HTR-8/SVneo (cell line): Measurements from ENCODE around the gene SSH3.

ENCODE experiments used
- DNase-seq: peaks from one replicate; pipeline ENCODE4 v3.0.0; 2011; ENCODE audit warnings: low spot score, mixed read lengths; ENCODE audit not compliant: insufficient read length
- FAIRE-seq: peaks from 2 replicates; lab custom pipeline; 2011; peaks lifted over from hg19 to GRCh38; lab: Jason Lieb, UNC

SSH3 gene

GRCh38 chr11:67267188-67268080, 35.9 kb upstream of the SSH3 start:
- FAIRE-seq (peak; percentile 55), DNase-seq (no peak)

GRCh38 chr11:67268081-67268961, 35.0 kb upstream of the SSH3 start:
- no peak for DNase-seq
- no peak for FAIRE-seq

- FAIRE-seq (no peak), DNase-seq (no peak)
Measured at GRCh38 chr11:67268962-67269268, 34.4 kb upstream of the SSH3 start.

GRCh38 chr11:67269401-67270255, 33.7 kb upstream of the SSH3 start:
- DNase-seq: no peak

GRCh38 chr11:67270256-67271204, 32.8 kb upstream of the SSH3 start:
- DNase-seq (no peak), FAIRE-seq (no peak)

More at GRCh38 chr11:67269401-67270255, 33.7 kb upstream of the SSH3 start:
- FAIRE-seq: peak; percentile 33

- peak; percentile 16 for FAIRE-seq
- no peak for DNase-seq
Measured at GRCh38 chr11:67271205-67271540, 32.2 kb upstream of the SSH3 start.

- DNase-seq: no peak
- no peak for FAIRE-seq
Measured at GRCh38 chr11:67271541-67272284, 31.6 kb upstream of the SSH3 start.

GRCh38 chr11:67272327-67273259, 30.7 kb upstream of the SSH3 start:
- peak; percentile 58 for FAIRE-seq

GRCh38 chr11:67273260-67273990, 29.9 kb upstream of the SSH3 start:
- no peak for DNase-seq
- FAIRE-seq: peak; percentile 51

More at GRCh38 chr11:67272327-67273259, 30.7 kb upstream of the SSH3 start:
- DNase-seq: no peak

GRCh38 chr11:67274768-67275605, 28.3 kb upstream of the SSH3 start:
- FAIRE-seq (no peak), DNase-seq (no peak)

- no peak for DNase-seq
- FAIRE-seq: no peak
Measured at GRCh38 chr11:67275606-67276409, 27.5 kb upstream of the SSH3 start.

- DNase-seq (no peak), FAIRE-seq (no peak)
Measured at GRCh38 chr11:67276781-67277230, 26.5 kb upstream of the SSH3 start.

- DNase-seq: no peak
- no peak for FAIRE-seq
Measured at GRCh38 chr11:67277231-67277961, 25.9 kb upstream of the SSH3 start.

- FAIRE-seq (no peak), DNase-seq (no peak)
Measured at GRCh38 chr11:67278135-67278938, 25.0 kb upstream of the SSH3 start.
